ENCODE data around the gene RHBDF2.

RHBDF2 gene

DNA sequence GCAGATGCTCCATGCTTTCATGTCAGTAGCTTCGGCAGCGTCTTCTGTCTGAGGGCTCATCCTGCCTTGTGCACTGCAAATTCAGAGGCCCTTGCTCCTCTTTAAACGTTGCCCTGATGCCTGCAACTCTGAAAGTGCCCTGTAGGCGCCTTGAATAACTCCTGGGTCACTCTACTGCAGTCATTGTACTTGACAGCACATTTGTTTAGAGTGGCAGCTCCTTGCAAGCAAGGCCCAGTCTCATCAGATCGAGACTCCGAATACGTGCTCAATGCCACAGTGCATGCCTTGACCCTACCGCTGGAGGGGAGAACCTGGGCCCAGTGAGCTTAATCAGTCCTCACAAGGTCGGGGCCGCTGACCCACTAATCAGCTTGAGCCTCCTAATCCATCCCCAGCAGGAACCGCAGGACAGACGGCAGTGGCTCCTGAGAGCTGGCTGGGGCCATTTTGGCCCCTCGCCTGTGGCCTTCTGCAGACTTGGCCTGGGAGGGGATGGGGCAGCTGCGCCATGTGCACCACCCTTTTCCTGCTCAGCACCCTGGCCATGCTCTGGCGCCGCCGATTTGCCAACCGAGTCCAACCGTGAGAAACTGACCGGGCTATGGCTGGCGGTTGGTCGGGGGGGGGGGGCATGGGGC lies 38.5 kb upstream of the RHBDF2 start, which contains the start of gene PRCD:
PRCD (plus strand) TSS at position 414 of the 641 bp plus-strand sequence; CDS start at position 512, 98 bp downstream.
- peak; percentile 20 to 59 for DNase-seq
- Histone ChIP-seq H3K27me3 (peaks cover 0 to 72% of the 10 kb centered on the region in 2 donors), H3K9me3 (no peaks in the 10 kb centered on the region), H3K27ac (peak within 1 kb of the TSS in 1 of 2 donors; percentile 23), H3K4me1 (peaks cover 0 to 37% (median 21%) of the 10 kb centered on the region in 4 donors), H3K36me3 (no peaks in the 10 kb centered on the region), H3K4me3 (peak within 1 kb of the TSS; percentile 33 to 51)
- intact Hi-C loops (cut with DNase I; ENCODE audit: low total_unique reads), result no loop called here
- no peak for TF ChIP-seq CTCF (IDR thresholded peaks at IDR 0.05)

GRCh38 chr17:76538941-76539570 lies 37.8 kb upstream of the RHBDF2 start:
- H3K4me3 ChIP-seq, result no peak overlapping the region
- H3K27me3 ChIP-seq, result peaks cover 0 to 67% of the 10 kb centered on the region in 2 donors
- DNase-seq, result peak in 1 of 2 donors; percentile 49
- TF ChIP-seq CTCF (IDR thresholded peaks at IDR 0.05), result no peak
- H3K27ac ChIP-seq, result no peak overlapping the region
- H3K9me3 ChIP-seq, result no peaks in the 10 kb centered on the region
- peaks cover 0 to 33% (median 21%) of the 10 kb centered on the region in 4 donors for H3K4me1 ChIP-seq
- intact Hi-C loops (cut with DNase I; ENCODE audit: low total_unique reads), result no loop called here
- H3K36me3 ChIP-seq, result no peaks in the 10 kb centered on the region

GRCh38 chr17:76538281-76538931 lies 37.2 kb upstream of the RHBDF2 start:
- intact Hi-C loops (cut with DNase I; ENCODE audit: low total_unique reads), result no loop called here
- H3K4me3 ChIP-seq, result peak overlapping the region; percentile 30 to 46
- peaks cover 0 to 60% of the 10 kb centered on the region in 2 donors for H3K27me3 ChIP-seq
- DNase-seq, result peak in 1 of 2 donors; percentile 63
- peak overlapping the region in 1 of 2 donors; percentile 57 for H3K27ac ChIP-seq
- H3K9me3 ChIP-seq, result no peaks in the 10 kb centered on the region
- no peaks in the 10 kb centered on the region for H3K36me3 ChIP-seq
- peaks cover 0 to 30% (median 21%) of the 10 kb centered on the region in 4 donors for H3K4me1 ChIP-seq
- TF ChIP-seq CTCF (IDR thresholded peaks at IDR 0.05), result no peak

- intact Hi-C loops (cut with DNase I; ENCODE audit: low total_unique reads), result no loop called here
- H3K27ac ChIP-seq, result peak within 1 kb of the TSS; percentile 37 to 59
- H3K4me1 ChIP-seq, result peaks cover 0 to 30% (median 21%) of the 10 kb centered on the region in 4 donors
- H3K36me3 ChIP-seq, result no peaks in the 10 kb centered on the region
- TF ChIP-seq CTCF (IDR thresholded peaks at IDR 0.05), result no peak
- H3K4me3 ChIP-seq, result peak within 1 kb of the TSS; percentile 30 to 46
- DNase-seq, result no peak
- H3K27me3 ChIP-seq, result peaks cover 0 to 53% of the 10 kb centered on the region in 2 donors
- H3K9me3 ChIP-seq, result no peaks in the 10 kb centered on the region
Observed at GRCh38 chr17:76537578-76538280, 36.5 kb upstream of the RHBDF2 start, which contains the start of gene CYGB. Gene CYGB, minus strand, starts transcription at chr17:76537709. Its CDS starts 167 bp downstream, at chr17:76537542.

DNA sequence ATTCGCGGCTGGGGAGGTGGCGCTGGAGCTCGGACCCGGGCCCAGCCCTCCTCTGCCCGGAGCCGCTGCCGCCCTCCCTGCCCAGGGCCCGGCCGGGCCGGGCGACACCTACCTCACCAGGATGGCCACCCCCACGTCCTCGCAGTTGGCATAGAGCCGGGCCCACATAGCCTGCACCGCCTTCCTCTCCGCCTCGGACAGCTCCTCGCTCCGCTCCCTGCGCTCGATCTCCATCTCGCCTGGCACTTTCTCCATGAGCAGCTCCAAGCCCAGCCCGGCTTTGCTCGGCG lies 36.0 kb upstream of the RHBDF2 start:
- H3K36me3 ChIP-seq, result no peaks in the 10 kb centered on the region
- TF ChIP-seq CTCF (IDR thresholded peaks at IDR 0.05), result no peak
- H3K9me3 ChIP-seq, result no peaks in the 10 kb centered on the region
- no peak for DNase-seq
- intact Hi-C loops (cut with DNase I; ENCODE audit: low total_unique reads), result no loop called here
- peak overlapping the region; percentile 37 to 59 for H3K27ac ChIP-seq
- peaks cover 0 to 30% (median 21%) of the 10 kb centered on the region in 4 donors for H3K4me1 ChIP-seq
- peak overlapping the region; percentile 30 to 46 for H3K4me3 ChIP-seq
- peaks cover 0 to 50% of the 10 kb centered on the region in 2 donors for H3K27me3 ChIP-seq
